Thyroid gland (tissue), 4 donors: ENCODE measurements around the gene RIN1. TPM values are rescaled to one million over a fixed set of nuclear protein-coding genes. Genes with fewer than 3 reads are reported as not detected.

Experiments used
- DNase-seq, 2 donors: peaks; one replicate each; pipeline ENCODE4 v3.0.0-alpha.2; 2019
- H3K27ac ChIP-seq, 3 donors: fragments of 200-600 bp; sonication (generic); 1 replicate in 2 of 3; 2 replicates in 1 of 3; pipeline ENCODE4 v1.5.1; 2016 to 2019; ENCODE audit warnings: mild to moderate bottlenecking in 1 of 3, moderate library complexity in 1 of 3
- H3K27me3 ChIP-seq: fragments of 200-600 bp; sonication (generic); one replicate; pipeline ENCODE4 v1.5.1; 2019
- H3K36me3 ChIP-seq, 2 donors: fragments of 200-600 bp; sonication (generic); one replicate each; pipeline ENCODE4 v1.5.1; 2016 to 2019
- H3K4me1 ChIP-seq, 2 donors: fragments of 200-600 bp; sonication (generic); one replicate each; pipeline ENCODE4 v1.5.1; 2017 to 2019
- H3K4me3 ChIP-seq, 3 donors: fragments of 200-600 bp; sonication (generic); replicated peaks in 1 of 3; 1 replicate in 2 of 3; 2 replicates in 1 of 3; pipeline ENCODE4 v1.5.1; 2016; ENCODE audit warnings: mild to moderate bottlenecking in 1 of 3
- H3K9me3 ChIP-seq: fragments of 200-600 bp; sonication (generic); one replicate; pipeline ENCODE4 v1.5.1; 2017
- POLR2A ChIP-seq, 2 donors: fragments of 450-650 bp; IDR thresholded peaks; one replicate each; pipeline ENCODE4 v1.6.1; 2017; ENCODE audit warnings: antibody characterized with exemption in 2 of 2, mild to moderate bottlenecking in 2 of 2, moderate library complexity in 1 of 2
- WGBS, 2 donors: methylation state at CpG; one replicate each; pipeline ENCODE4 v1.1.5; 2017; 5-methylcytosine and 5-hydroxymethylcytosine counted together
- intact Hi-C: fragments of 100-400 bp; cut with DNase I; formaldehyde crosslinking; loops from one replicate; pipeline ENCODE4 v1.15.1; 2023
- total RNA-seq, 4 donors: library from RNA; depleted of rRNA; stranded (reverse); fragments of >200 nt; gene quantifications; one replicate each; pipeline ENCODE4 v1.2.3, GENCODE V29; 2016
- TF ChIP-seq, protein P1 (sequence below), 6 experiments: fragments of 200-600 bp in 3 of 6; fragments of 450-650 bp in 3 of 6; sonication (generic) in 3 of 6; IDR thresholded peaks; one replicate each; pipeline ENCODE4 v1.5.1; 2016 to 2019; ENCODE audit warnings: antibody characterized with exemption in 6 of 6, mild to moderate bottlenecking in 2 of 6, inconsistent platforms in 1 of 6, moderate library complexity in 1 of 6

RIN1 gene
- total RNA-seq, 4 donors from 2014 or later = 1.3 to 7.9 (median 2.2) TPM

DNA sequence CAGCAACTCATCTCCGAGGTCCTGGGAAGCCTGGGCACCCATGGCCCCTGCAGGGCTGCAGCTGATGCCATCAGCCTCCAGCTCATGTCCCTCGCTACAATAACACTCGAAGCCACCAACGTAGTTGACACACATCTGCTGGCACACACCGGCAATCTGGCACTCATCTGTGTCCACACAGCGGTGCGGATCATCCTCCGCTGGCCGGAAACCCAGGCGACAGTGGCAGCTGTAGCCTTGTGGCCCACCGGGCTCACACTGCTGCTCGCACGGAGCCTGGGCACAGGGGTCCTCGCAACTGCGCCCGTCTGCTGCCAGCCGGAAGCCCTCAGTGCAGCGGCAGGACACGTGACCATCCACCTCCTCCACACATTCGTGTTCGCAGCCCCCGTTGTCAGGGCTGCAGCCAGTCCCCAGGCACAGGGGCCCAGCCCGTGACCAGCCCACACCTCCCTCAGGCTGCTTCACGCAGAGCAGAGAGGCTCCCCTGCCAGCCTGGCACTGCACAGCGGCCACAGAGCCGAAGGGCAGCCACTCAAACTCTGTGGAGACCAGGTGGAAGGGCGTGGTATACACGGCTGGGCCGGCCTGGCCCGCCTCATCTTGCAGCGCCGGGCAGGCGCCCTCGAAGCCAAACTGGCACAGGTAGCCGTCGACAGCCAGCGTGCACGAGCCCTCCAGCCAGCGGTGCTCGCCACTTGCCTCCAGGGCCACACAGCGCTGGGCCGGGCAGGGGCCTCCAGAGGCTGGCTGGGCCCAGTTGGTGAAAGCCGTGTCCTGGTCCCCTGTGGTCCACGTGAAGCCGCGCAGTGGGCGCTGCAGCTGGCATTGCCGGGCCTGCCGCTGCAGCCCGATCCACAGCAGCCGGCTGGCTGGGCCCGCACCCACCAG is 20.1 kb downstream of the RIN1 start:
- no peak for DNase-seq
- Histone ChIP-seq H3K27ac (peak overlapping the region in 1 of 3 donors; percentile 53), H3K36me3 (no peaks in the 10 kb centered on the region), H3K9me3 (no peaks in the 10 kb centered on the region), H3K4me3 (peak overlapping the region in 1 of 3 donors; percentile 26), H3K4me1 (peaks cover 6 to 32% of the 10 kb centered on the region in 2 donors), H3K27me3 (peaks cover 3% of the 10 kb centered on the region)
- intact Hi-C loops = no loop called here
- TF ChIP-seq, protein P1, sequence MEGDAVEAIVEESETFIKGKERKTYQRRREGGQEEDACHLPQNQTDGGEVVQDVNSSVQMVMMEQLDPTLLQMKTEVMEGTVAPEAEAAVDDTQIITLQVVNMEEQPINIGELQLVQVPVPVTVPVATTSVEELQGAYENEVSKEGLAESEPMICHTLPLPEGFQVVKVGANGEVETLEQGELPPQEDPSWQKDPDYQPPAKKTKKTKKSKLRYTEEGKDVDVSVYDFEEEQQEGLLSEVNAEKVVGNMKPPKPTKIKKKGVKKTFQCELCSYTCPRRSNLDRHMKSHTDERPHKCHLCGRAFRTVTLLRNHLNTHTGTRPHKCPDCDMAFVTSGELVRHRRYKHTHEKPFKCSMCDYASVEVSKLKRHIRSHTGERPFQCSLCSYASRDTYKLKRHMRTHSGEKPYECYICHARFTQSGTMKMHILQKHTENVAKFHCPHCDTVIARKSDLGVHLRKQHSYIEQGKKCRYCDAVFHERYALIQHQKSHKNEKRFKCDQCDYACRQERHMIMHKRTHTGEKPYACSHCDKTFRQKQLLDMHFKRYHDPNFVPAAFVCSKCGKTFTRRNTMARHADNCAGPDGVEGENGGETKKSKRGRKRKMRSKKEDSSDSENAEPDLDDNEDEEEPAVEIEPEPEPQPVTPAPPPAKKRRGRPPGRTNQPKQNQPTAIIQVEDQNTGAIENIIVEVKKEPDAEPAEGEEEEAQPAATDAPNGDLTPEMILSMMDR (IDR thresholded peaks at IDR 0.05) = no peak
- TF ChIP-seq POLR2A (IDR thresholded peaks at IDR 0.05) = no peak
- WGBS, 2 donors = 69 to 71% methylated on average over 30 of the region's 52 CpGs

DNA sequence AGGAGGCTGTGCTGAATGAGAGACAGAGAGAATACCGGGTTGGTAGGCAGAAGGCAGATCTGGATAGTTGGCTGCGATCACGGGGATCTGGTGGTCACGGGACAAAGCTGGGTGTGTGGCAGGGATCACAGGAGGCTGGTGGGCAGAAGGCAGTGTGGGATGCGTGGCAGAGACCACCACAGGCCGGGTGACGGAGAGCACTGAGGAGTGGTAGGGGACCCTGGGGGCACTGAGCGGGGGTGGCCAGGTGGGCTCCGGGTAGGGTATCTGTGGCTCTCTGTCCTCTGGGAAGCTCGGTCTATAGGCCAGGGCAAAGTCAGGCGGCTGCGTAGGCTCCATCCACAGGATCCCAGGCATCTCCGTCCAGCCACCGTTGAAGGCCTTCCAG is 20.7 kb downstream of the RIN1 start:
- TF ChIP-seq, protein P1 (IDR thresholded peaks at IDR 0.05) = no peak
- no peak for TF ChIP-seq POLR2A (IDR thresholded peaks at IDR 0.05)

DNA sequence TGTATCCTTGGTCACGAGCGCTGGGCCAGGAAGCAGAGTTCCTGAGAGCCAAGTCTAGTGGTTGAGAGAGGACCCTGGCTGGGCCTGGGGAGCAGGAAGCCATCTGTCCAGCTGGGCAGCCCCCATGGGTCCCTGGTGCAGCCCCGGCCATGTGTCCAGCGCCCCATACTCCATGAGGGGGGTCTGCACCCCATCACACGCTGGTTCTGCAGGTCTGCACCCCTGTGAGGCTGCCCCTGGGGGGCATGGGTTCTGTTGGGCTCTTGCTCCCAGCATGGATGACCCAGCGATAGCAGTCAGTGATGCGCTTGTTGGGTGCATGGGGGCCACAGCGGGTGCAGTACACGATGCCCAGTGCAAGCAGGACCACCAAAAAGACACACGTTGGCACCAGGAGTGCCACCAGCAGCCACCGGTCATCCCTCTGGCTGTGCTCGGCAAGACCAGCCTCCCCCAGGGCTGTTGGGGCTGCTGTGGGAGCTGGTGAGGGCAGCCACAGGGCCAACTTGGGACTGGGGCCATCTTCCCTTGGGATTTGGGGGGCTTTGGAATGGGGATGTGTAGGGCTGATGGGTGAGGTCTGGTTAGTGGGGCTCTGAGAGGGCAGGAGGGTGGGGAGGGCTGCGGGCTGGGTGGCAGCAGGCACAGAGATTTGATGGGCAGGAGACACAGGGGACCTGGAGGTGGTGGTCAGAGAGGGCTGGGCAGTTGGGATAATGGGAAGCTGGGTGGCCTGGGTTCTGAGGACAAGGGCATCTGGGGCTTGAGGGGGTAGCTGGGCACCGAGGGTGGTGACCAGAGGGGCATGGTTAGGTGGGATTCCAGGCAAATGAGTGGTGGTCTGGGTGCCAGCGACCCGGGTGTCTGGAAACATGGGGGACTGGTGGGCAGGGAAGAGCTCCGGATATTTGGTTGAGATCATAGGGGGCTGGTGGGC is 21.4 kb downstream of the RIN1 start:
- peak overlapping the region in 2 of 3 donors; percentile 8 to 73 for H3K27ac ChIP-seq
- no peak overlapping the region for H3K4me3 ChIP-seq
- H3K27me3 ChIP-seq = peaks cover 3% of the 10 kb centered on the region
- DNase-seq = no peak
- no peaks in the 10 kb centered on the region for H3K9me3 ChIP-seq
- TF ChIP-seq, protein P1 (IDR thresholded peaks at IDR 0.05) = no peak
- TF ChIP-seq POLR2A (IDR thresholded peaks at IDR 0.05) = no peak
- peaks cover 6 to 32% of the 10 kb centered on the region in 2 donors for H3K4me1 ChIP-seq
- WGBS, 2 donors = 83 to 88% methylated on average over 11 to 13 of the region's 17 CpGs
- intact Hi-C loops = no loop called here
- H3K36me3 ChIP-seq = no peaks in the 10 kb centered on the region

More for the DNA sequence above, 20.7 kb downstream of the RIN1 start:
- DNase-seq = no peak
- intact Hi-C loops = no loop called here
- H3K27ac ChIP-seq = peak overlapping the region in 1 of 3 donors; percentile 53
- H3K4me1 ChIP-seq = peaks cover 6 to 32% of the 10 kb centered on the region in 2 donors
- H3K4me3 ChIP-seq = peak overlapping the region in 1 of 3 donors; percentile 26
- no peaks in the 10 kb centered on the region for H3K9me3 ChIP-seq
- 78 to 86% methylated on average over 14 of the region's 14 CpGs for WGBS, 2 donors
- no peaks in the 10 kb centered on the region for H3K36me3 ChIP-seq
- H3K27me3 ChIP-seq = peaks cover 3% of the 10 kb centered on the region

DNA sequence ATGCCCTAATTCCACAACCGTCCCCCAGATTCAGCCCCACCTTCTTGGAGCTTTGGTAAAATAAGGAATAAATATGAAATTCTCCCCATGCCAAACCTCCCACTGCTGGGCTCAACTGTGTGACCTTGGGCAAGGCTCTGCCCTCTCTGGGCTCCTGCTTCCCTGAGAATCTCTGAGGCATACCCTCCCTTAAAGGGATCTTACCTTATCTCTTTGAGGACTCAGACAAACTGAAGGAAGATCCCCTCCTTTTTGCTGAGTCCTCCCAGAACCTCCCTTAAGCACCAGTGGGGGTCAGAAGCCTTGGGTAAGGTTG is 22.1 kb downstream of the RIN1 start:
- intact Hi-C loops = no loop called here
- peak overlapping the region in 2 of 3 donors; percentile 8 to 73 for H3K27ac ChIP-seq
- no peaks in the 10 kb centered on the region for H3K9me3 ChIP-seq
- 76 to 79% methylated on average over 1 of the region's 1 CpG for WGBS, 2 donors
- no peaks in the 10 kb centered on the region for H3K36me3 ChIP-seq
- TF ChIP-seq POLR2A (IDR thresholded peaks at IDR 0.05) = no peak
- DNase-seq = no peak
- H3K27me3 ChIP-seq = peaks cover 3% of the 10 kb centered on the region
- no peak overlapping the region for H3K4me3 ChIP-seq
- H3K4me1 ChIP-seq = peaks cover 6 to 32% of the 10 kb centered on the region in 2 donors

DNA sequence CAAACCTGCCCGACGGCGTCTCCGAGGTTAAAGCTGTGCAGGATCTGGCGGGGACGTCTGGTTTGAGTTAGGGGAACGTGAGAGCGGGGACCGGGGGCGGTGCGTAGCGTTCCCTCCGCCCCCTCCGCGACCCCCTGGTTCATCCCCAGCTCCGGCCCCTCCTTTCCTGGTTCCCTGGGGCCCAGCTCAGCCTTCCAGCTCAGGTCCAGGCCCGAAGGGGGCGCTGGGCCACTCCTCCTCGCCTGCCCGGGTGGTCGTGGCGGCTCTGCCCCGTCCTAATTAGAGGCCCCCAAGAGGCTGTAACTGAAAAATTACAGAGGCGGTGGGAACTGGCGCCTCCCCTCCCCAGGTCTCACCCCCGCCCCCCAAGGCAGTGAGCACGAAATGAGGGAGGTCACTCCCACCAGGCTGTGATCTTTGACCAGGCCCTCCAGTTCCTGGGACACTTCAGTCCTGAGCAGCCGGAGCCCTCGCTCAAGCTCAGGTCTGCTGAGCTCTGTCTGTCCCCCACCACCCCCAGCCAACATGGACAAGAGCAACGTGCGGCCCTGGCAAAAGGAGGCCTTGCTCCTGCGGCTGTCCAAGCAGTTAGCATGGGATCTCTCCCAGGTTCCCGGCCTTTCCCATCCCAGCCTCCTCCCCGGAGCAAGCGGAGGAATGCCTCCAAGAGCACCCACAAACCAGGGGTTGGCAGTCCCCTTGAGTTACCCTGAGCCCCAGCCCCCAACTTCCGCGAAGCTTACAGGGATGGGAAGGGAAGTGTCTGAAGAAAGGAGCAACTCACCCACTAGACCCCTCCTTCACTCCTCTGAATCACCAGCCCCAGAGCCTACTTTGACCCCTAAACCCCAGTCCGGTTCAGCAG is 22.7 kb downstream of the RIN1 start:
- Histone ChIP-seq H3K27ac (peak overlapping the region; percentile 43 to 76 (median 73)), H3K27me3 (peaks cover 3% of the 10 kb centered on the region), H3K4me1 (peaks cover 6 to 29% of the 10 kb centered on the region in 2 donors), H3K36me3 (no peaks in the 10 kb centered on the region), H3K4me3 (peak overlapping the region in 1 of 3 donors; percentile 21), H3K9me3 (no peaks in the 10 kb centered on the region)
- no peak for DNase-seq
- WGBS, 2 donors = 40 to 42% methylated on average over 20 to 30 of the region's 38 CpGs
- no peak for TF ChIP-seq POLR2A (IDR thresholded peaks at IDR 0.05)
- TF ChIP-seq, protein P1 (IDR thresholded peaks at IDR 0.05) = no peak
- intact Hi-C loops = no loop called here
